Muscle of arm (tissue), 14 donors: ENCODE measurements around the gene FOSB. TPM values are rescaled to one million over a fixed set of nuclear protein-coding genes. Genes with fewer than 3 reads are reported as not detected.
"Not testable (repeated sequence)": the region's sequence is repeated elsewhere in the genome, so short reads cannot be mapped to it uniquely, and the experiment has no call there.

ENCODE experiments used
- DNase-seq: peaks from one replicate; pipeline ENCODE4 v3.0.0-alpha.2; 2013
- long read RNA-seq, 11 donors: transcript quantifications; one replicate each; lab custom pipeline, GENCODE V29; 2026
- polyA plus RNA-seq, 12 donors: library from polyadenylated mRNA; unstranded; fragments of 120-200 nt; gene quantifications; one replicate each; pipeline ENCODE4 v1.2.1, GENCODE V29; 2013; ENCODE audit not compliant: insufficient read length in 12 of 12

FOSB gene
- 100 to 1,000 TPM in 4 of 12 donors, 10 to 100 TPM in 8; 21.4 to 403 (median 87.6) TPM for polyA plus RNA-seq
- long read RNA-seq, donor 1, transcript FOSB-205 (1 exons, 2,182 nt), result major isoform, 22 of 37 reads
- long read RNA-seq, donor 1, partial matches to known transcripts, result 9 of 37 reads
- long read RNA-seq, donor 1, other reads (novel, unspliced or antisense), result 0 of 37 reads
- long read RNA-seq, donor 2, partial matches to known transcripts, result 0 of 3 reads
- long read RNA-seq, donor 2, other reads (novel, unspliced or antisense), result 0 of 3 reads
- long read RNA-seq, donor 3, transcript FOSB-205 (1 exons, 2,182 nt), result major isoform, 5 of 70 reads
- long read RNA-seq, donor 3, partial matches to known transcripts, result 20 of 70 reads
- long read RNA-seq, donor 3, other reads (novel, unspliced or antisense), result 42 of 70 reads
- long read RNA-seq, donor 4, transcript FOSB-205 (1 exons, 2,182 nt), result major isoform, 5 of 6 reads
- long read RNA-seq, donor 4, partial matches to known transcripts, result 0 of 6 reads
- long read RNA-seq, donor 4, other reads (novel, unspliced or antisense), result 0 of 6 reads
- long read RNA-seq, donor 5, transcript FOSB-205 (1 exons, 2,182 nt), result major isoform, 6 of 424 reads
- long read RNA-seq, donor 5, partial matches to known transcripts, result 400 of 424 reads
- long read RNA-seq, donor 5, other reads (novel, unspliced or antisense), result 12 of 424 reads
- long read RNA-seq, donor 6, transcript FOSB-206 (3 exons, 3,774 nt), result minor isoform, 7 of 38 reads
- long read RNA-seq, donor 6, transcript FOSB-205 (1 exons, 2,182 nt), result major isoform, 25 of 38 reads
- long read RNA-seq, donor 6, partial matches to known transcripts, result 0 of 38 reads
- long read RNA-seq, donor 6, other reads (novel, unspliced or antisense), result 0 of 38 reads
- long read RNA-seq, donor 7, transcript FOSB-205 (1 exons, 2,182 nt), result major isoform, 5 of 63 reads
- long read RNA-seq, donor 7, partial matches to known transcripts, result 19 of 63 reads
- long read RNA-seq, donor 7, other reads (novel, unspliced or antisense), result 32 of 63 reads
- long read RNA-seq, donor 8, transcript FOSB-205 (1 exons, 2,182 nt), result major isoform, 5 of 7 reads
- long read RNA-seq, donor 8, partial matches to known transcripts, result 0 of 7 reads
- long read RNA-seq, donor 8, other reads (novel, unspliced or antisense), result 0 of 7 reads
- long read RNA-seq, donor 9, partial matches to known transcripts, result 0 of 4 reads
- long read RNA-seq, donor 9, other reads (novel, unspliced or antisense), result 0 of 4 reads
- long read RNA-seq, donor 10, transcript FOSB-205 (1 exons, 2,182 nt), result major isoform, 5 of 242 reads
- long read RNA-seq, donor 10, partial matches to known transcripts, result 237 of 242 reads
- long read RNA-seq, donor 10, other reads (novel, unspliced or antisense), result 0 of 242 reads
- long read RNA-seq, donor 11, transcript FOSB-205 (1 exons, 2,182 nt), result major isoform, 9 of 25 reads
- long read RNA-seq, donor 11, partial matches to known transcripts, result 13 of 25 reads
- long read RNA-seq, donor 11, other reads (novel, unspliced or antisense), result 0 of 25 reads

DNA sequence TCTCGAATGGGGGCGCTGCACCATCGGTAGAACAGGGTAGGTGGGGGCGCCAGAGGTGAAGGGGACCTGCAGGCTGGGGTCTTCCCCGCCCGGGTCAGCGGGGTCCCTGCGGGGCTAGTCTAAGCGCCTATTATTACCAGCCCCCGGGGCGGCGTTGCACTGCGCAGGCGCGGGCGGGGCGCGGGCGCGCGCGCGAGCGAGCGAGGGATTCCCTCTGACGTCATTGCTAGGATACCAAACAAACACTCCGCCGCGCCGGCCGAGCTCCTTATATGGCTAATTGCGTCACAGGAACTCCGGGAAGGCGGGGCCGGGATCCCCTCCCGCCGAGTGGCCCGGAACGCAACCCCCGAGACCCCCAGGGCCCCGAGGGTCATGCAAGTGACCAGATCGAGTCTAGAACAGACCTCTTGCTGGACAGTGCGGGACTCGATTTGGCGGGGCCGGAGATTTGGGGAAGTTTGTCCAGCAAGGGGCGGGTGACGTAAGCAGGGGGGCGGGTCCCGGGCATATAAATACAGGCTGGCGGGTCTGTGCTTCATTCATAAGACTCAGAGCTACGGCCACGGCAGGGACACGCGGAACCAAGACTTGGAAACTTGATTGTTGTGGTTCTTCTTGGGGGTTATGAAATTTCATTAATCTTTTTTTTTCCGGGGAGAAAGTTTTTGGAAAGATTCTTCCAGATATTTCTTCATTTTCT, at the start of gene FOSB:
Gene FOSB, plus strand, starts transcription at position 541 of the 703 bp plus-strand sequence. CDS start 591 bp downstream, outside the sequence.
- peak; percentile 94 for DNase-seq

DNA sequence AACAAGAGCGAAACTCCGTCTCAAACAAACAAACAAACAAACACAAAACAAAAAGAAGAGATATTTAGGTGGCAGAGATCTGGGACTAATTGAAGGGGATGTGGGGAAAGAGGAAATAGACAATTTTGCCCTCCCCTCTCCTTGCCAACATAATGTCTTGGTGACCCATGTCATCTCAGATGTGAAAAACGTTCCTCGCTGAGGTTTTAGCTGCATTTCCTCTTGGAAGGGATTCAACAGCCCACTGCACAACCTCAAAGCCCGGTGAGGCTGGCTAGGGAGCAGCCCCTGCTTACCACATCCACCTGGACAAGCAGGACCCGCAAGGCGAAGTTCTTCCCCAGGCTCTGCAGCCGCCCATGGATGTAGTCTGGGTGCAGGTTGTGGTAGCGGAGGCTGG, 49.0 kb upstream of the FOSB start:
- no peak for DNase-seq

DNA sequence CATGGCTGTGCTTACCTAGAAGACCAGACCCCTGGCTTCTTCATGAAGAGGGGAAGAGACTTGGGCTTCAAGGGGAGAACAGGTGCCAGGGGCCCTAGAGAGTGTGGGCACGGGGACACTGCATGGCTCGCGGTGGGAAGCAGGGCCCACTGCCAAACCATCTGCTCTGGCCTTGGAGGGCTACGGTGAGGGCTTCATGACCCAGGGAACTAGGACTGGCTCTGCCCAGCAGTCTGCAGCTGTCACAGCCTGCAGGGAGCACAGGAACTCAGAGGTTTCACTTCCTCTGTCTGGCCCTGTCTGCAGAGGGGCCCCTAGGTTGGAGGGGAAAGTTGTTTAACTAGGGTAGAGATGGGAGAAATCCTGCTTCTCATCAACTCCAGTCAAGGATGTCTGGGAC, 48.4 kb upstream of the FOSB start:
- no peak for DNase-seq

DNA sequence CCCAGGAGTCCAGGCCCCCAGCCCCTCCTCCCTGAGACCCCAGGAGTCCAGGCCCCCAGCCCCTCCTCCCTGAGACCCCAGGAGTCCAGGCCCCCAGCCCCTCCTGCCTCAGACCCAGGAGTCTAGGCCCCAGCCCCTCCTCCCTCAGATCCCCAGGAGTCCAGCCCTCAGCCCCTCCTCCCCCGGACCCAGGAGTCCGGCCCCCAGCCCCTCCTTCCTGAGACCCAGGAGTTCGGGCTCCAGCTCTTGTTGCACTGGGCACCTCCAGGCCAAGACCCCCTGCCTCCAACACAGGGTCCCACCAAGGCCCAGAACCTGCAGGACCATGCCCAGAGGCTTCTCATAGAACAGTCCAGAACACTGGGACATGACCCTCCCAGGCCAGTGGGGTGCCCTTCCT, 47.9 kb upstream of the FOSB start:
- DNase-seq, result no peak

GRCh38 chr19:45420356-45420755, 47.4 kb upstream of the FOSB start:
- no peak for DNase-seq

- no peak for DNase-seq
These were observed 46.9 kb upstream of the FOSB start for GRCh38 chr19:45420871-45421270.

DNA sequence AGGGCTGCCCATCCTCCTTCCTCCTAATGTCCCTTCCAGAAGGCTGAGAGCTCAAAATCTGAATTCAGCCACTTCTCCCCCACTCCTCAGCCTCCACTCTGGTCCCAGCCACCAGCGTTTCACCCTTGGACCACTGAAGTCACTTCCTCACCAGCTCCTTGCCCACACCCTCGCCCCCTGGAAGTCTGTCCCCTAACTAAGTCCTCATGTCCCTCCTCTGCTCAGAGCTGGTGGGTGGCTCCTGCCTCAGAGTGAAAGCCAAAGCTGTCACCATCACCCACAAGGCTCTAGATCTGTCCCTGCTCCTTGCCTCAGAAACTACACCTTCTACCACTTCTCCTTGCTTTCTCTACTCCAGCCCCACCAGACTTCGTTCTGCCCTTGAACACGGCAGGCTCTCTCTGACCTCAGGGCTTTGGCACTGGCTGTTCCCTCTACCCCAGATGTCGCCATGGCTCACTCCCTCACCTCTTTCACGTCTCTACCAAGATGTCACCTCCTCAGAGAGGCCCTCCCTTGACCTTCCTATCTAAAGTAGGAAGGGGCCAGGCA, 45.8 kb upstream of the FOSB start:
- DNase-seq, result no peak

DNA sequence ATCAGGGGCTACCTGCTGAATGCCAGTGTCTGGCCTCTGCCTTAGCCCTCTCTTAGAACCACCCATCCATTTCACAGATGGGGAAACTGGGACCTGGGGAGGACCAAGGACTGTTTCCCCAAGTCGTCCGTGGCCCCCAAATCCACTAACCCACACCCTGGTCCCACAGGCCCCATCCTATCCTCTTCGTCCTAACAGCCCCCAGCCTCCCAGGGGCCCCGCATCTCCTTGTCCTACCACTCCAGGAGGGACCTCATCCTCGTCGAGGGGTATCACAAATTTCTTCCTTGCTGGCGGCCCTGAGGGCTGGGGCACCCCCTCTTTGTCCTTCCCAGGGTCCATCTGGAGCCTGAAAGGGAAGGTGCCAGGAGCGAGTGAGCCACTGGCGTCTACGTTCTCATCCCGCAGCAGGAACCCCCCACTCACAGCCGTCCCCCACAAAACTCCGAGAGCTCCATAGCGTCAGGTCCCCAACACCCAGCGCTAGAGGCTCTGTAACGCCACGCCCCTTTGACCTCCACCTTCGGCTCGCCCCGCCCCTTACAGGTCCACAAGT, 44.7 kb upstream of the FOSB start:
- no peak for DNase-seq

GRCh38 chr19:45423589-45424190, 44.1 kb upstream of the FOSB start, which contains the start of gene ERCC1:
Gene ERCC1 (minus strand): TSS chr19:45423917. CDS start chr19:45423374, 543 bp downstream.
- DNase-seq, result peak; percentile 89

DNA sequence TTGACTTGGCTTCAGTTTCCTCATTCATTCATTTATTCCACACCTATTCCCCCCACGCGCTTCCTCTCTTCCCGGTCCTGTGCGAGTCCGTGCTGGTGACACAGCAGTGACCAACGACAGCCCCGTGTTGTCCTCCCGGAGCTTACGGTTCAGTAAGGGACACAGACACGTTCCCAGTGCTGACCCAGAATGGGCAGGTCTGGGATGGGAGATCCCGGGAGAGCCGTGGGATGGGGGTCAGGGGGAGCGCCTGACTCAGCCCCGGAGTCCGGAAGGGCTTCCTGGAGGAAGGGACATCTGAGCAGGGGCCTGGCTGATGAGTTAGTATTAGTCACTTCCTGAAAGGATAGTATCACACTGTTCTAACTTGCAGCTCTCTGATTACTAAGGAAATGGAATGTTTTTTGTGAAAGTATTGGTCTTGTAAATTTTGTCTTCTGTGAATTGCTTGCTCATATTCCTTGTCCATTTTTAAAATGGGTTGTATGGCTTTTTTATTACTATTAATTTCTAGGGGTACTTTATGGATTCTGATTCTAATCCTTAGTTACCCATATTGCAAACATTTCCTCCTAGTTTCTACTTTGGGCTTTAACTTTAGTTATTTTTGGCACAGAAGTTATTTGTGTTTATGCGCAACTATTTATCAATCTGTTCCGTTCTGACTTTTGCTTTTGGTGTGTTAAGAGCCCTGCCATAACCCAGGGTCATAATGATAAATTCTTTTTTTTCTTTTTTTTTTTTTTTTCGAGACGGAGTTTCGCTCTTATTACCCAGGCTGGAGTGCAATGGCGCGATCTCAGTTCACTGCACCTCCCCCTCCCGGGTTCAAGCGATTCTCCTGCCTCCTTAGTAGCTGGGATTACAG, 43.4 kb upstream of the FOSB start:
- no peak for DNase-seq

DNA sequence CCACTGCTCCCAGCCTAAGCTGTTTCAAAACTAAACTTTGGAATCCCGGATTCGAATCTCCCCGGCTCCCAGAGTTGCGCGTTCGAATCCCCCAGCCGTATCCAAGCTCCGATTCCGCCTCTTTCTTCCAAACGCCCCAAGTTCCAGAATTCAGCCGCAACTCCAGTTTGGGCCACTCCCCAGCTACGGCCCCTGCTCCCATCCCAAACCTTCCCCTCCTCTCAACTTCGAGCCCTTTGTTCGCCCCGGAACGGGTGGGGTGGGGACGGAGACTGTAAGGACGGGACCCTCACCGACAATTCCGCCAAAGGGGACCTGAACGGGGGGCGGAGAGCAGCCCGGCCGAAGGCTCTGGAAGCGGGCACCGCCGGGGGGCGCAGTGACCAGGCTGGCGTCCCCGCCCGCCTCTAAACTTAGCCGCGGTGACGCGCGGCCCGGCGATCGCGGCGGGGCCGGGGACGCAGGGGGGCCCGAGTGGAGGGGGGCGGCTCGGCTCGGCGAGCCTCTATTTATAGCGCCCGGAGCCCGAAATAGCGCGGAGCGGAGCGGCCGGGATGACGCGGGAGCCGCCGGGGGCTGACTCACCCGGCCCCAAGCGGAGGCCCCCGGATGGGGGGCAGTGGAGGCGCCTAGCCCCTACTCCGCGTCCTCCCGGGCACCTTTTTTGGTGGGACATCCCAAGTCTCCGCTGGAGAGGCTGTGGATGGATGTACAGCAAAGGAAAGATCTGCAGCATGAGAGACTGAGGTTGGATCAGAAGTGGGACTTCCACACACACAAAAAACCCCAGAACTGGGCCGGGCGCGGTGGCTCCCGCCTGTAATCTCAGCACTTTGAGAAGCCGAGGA, 39.2 kb upstream of the FOSB start:
- DNase-seq, result no peak

DNA sequence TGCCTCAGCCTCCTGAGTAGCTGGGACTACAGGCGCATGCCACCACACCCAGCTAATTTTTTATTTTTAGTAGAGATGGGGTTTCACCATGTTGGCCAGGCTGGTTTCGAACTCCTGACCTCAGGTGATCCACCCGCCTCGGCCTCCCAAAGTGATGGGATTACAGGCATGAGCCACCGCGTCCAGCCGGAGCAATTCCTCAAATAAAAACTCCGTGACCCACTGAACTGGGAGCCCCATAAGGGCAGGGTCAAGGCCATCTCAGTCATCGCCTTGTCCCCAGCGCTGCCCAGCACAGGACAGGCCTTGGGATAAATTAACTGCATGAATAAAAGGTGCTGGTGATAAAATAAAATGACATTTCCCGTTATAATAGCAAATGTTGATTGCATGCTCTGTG, 37.9 kb upstream of the FOSB start:
- not testable (repeated sequence) for DNase-seq

DNA sequence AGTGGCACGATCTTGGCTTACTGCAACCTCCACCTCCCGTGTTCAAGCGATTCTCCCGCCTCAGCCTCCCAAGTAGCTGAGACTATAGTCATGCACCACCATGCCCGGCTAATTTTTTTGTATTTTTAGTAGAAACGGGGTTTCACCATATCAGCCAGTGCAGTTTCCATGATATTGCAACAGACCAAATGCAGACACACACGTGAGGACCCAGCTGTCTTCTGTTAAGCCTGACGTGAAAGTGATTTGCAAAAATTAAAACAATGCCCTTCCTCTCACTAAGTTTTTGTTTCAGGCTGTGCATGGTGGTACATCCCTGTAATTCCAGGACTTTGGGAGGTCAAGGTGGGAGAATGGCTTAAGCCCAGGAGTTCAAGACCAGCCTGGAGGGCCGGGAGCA, 36.8 kb upstream of the FOSB start:
- not testable (repeated sequence) for DNase-seq

DNA sequence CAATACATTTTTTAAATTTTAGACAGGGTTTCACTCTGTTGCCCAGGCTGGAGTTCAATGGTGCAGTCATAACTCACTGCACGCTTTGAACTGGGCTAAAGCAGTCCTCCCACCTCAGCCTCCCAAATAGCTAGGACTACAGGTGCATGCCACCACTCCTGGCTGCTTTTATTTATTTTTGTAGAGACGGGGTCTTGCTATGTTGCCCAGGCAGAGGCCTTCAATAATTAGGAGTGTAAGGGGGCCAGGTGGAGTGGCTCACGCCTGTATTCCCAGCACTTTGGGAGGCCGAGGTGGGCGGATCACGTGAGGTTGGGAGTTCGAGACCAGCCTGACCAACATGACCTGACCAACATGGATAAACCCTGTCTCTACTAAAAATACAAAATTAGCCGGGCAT, 35.3 kb upstream of the FOSB start:
- DNase-seq, result not testable (repeated sequence)

DNA sequence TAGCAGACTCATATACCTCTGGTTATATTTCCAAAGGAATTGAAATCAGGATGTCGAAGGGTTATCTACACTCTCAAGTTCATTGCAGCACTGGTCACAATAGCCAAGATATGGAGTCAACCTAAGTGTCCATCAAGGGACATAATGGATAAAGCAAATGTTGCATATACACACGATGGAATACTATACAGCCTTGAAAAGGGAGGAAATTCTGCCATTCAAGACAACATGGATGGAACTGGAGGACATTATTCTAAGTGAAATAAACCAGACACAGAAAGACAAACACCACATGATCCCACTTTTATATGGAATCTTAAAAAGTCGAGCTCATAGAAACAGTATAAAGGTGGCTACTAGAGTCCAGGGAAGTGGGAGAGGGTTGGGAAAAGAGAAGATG, 30.5 kb upstream of the FOSB start:
- DNase-seq, result no peak

GRCh38 chr19:45439190-45439568, 28.6 kb upstream of the FOSB start:
- no peak for DNase-seq

- peak; percentile 84 for DNase-seq
These were observed 28.1 kb upstream of the FOSB start for GRCh38 chr19:45439569-45440258.
